Measurements from ENCODE around the gene UBR1. TPM values are rescaled to one million over a fixed set of nuclear protein-coding genes. Genes with fewer than 3 reads are reported as not detected.
"Not testable (repeated sequence)": the region's sequence is repeated elsewhere in the genome, so short reads cannot be mapped to it uniquely, and the experiment has no call there.

UBR1 gene
- total and polyA plus RNA-seq, 2 experiments from 2014 or later: 16.2 to 26.0 TPM

GRCh38 chr15:43007551-43007950 is 98.3 kb downstream of the UBR1 start:
- TF ChIP-seq EZH2phosphoT487 (IDR thresholded peaks at IDR 0.05; ENCODE audit: insufficient read depth, low read depth): no peak

GRCh38 chr15:43006991-43007390 is 98.8 kb downstream of the UBR1 start:
- H3K4me3 ChIP-seq: no peak overlapping the region
- H3K4me1 ChIP-seq (ENCODE audit: insufficient read depth): no peaks in the 10 kb centered on the region
- no peak overlapping the region for H3K9ac ChIP-seq
- H3K27ac ChIP-seq: no peak overlapping the region
- 97 to 100% methylated on average over 3 of the region's 3 CpGs for WGBS, 2 experiments (ENCODE audit: low coverage in 1 of 2, low lambda C conversion rate in 2 of 2, missing lambda C conversion rate in 2 of 2)
- no peaks in the 10 kb centered on the region for H3K9me3 ChIP-seq (ENCODE audit: low read depth)
- peaks cover 31% of the 10 kb centered on the region for H3K36me3 ChIP-seq (ENCODE audit: low read depth)
- no peaks in the 10 kb centered on the region for H3K79me2 ChIP-seq (ENCODE audit: insufficient read depth)
- TF ChIP-seq EZH2 (IDR thresholded peaks at IDR 0.05; ENCODE audit: insufficient read depth, poor library complexity, severe bottlenecking): no peak
- no peak for TF ChIP-seq EZH2phosphoT487 (IDR thresholded peaks at IDR 0.05; ENCODE audit: insufficient read depth, low read depth)
- no peak overlapping the region for H2AFZ ChIP-seq
- no peak for DNase-seq
- no peaks in the 10 kb centered on the region for H3K27me3 ChIP-seq (replicated peaks; ENCODE audit: insufficient read depth)
- H3K9me2 ChIP-seq (ENCODE audit: insufficient read depth): no peaks in the 10 kb centered on the region
- H3F3A ChIP-seq (ENCODE audit: insufficient read depth): no peaks in the 10 kb centered on the region
- in situ Hi-C loops (cut with MboI): no loop called here
- no peaks in the 10 kb centered on the region for H4K20me1 ChIP-seq (ENCODE audit: insufficient read depth)
- H3K4me2 ChIP-seq (ENCODE audit: unreplicated experiment): no peak overlapping the region

More at GRCh38 chr15:43007551-43007950, 98.3 kb downstream of the UBR1 start:
- no peaks in the 10 kb centered on the region for H3K9me3 ChIP-seq (ENCODE audit: low read depth)
- no peak overlapping the region for H3K9ac ChIP-seq
- H3K4me3 ChIP-seq: no peak overlapping the region
- H3K4me2 ChIP-seq (ENCODE audit: unreplicated experiment): no peak overlapping the region
- DNase-seq: no peak
- H4K20me1 ChIP-seq (ENCODE audit: insufficient read depth): no peaks in the 10 kb centered on the region
- no peak overlapping the region for H3K27ac ChIP-seq
- 96 to 97% methylated on average over 1 of the region's 1 CpG for WGBS, 2 experiments (ENCODE audit: low coverage in 1 of 2, low lambda C conversion rate in 2 of 2, missing lambda C conversion rate in 2 of 2)
- no peaks in the 10 kb centered on the region for H3K27me3 ChIP-seq (replicated peaks; ENCODE audit: insufficient read depth)
- in situ Hi-C loops (cut with MboI): no loop called here
- no peaks in the 10 kb centered on the region for H3F3A ChIP-seq (ENCODE audit: insufficient read depth)
- no peak overlapping the region for H2AFZ ChIP-seq
- H3K4me1 ChIP-seq (ENCODE audit: insufficient read depth): no peaks in the 10 kb centered on the region
- H3K36me3 ChIP-seq (ENCODE audit: low read depth): peaks cover 31% of the 10 kb centered on the region
- no peaks in the 10 kb centered on the region for H3K79me2 ChIP-seq (ENCODE audit: insufficient read depth)
- H3K9me2 ChIP-seq (ENCODE audit: insufficient read depth): no peaks in the 10 kb centered on the region

DNA sequence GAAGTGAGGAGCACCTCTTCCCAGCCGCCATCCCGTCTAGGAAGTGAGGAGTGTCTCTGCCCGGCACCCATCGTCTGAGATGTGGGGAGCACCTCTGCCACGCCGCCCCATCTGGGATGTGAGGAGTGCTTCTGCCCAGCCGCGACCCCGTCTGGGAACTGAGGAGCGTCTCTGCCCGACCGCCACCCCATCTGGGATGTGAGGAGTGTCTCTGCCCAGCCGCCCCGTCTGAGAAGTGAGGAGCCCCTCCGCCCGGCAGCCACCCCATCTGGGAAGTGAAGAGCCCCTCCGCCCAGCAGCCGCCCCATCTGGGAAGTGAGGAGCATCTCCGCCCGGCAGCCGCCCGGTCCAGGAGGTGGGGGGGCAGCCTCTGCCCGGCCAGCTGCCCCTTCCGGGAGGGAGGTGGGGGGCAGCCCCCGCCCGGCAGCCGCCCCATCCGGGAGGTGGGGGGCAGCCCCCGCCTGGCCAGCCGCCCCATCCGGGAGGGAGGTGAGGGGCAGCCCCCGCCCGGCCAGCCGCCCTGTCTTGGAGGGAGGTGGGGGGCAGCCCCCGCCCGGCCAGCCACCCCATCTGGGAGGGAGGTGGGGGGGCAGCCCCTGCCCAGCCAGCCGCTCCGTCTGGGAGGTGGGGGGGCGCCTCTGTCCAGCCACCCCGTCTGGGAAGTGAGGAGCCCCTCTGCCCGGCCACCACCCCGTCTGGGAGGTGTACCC is 100.8 kb downstream of the UBR1 start:
- in situ Hi-C loops (cut with MboI); H3K9me2 ChIP-seq (ENCODE audit: insufficient read depth); H3K9ac ChIP-seq; H4K20me1 ChIP-seq (ENCODE audit: insufficient read depth); H3K4me3 ChIP-seq; H3K27ac ChIP-seq; DNase-seq; H3K79me2 ChIP-seq (ENCODE audit: insufficient read depth); H3K4me1 ChIP-seq (ENCODE audit: insufficient read depth); H3K4me2 ChIP-seq (ENCODE audit: unreplicated experiment); H3F3A ChIP-seq (ENCODE audit: insufficient read depth); H3K9me3 ChIP-seq (ENCODE audit: low read depth); H3K27me3 ChIP-seq (replicated peaks; ENCODE audit: insufficient read depth); H2AFZ ChIP-seq: not testable (repeated sequence)
- 96 to 100% methylated on average over 1 to 35 of the region's 42 CpGs for WGBS, 2 experiments (ENCODE audit: low coverage in 1 of 2, low lambda C conversion rate in 2 of 2, missing lambda C conversion rate in 2 of 2)
- peaks cover 21% of the 10 kb centered on the region for H3K36me3 ChIP-seq (ENCODE audit: low read depth)

DNA sequence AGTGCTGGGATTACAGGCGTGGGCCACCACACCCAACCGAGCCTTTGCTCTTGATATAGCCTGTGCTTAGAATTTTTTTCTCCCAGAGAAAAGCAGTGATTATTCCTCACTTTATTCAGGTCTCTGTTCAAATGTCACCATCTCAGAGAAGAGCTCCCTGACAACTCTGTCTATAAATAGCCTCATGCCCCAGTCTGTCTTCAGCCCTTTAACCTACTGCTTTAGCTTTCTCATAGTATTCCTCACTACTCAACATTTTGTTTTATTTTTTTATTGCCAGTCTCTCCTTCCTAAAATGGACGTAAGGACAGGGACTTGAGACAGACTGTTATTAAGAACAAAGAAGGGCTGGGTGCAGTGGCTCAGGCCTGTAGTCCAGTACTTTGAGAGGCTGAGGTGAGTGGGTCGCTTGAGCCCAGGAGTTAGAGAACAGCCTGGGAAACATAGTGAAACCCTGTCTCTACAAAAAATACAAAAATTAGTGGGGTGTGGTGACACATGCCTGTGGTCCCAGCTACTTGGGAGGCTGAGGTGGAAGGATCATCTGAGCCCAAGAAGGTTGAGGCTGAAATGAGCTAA is 106.5 kb downstream of the UBR1 start:
- Histone ChIP-seq H3K4me3 (no peak overlapping the region), H3F3A (ENCODE audit: insufficient read depth) (no peaks in the 10 kb centered on the region), H3K27me3 (replicated peaks; ENCODE audit: insufficient read depth) (no peaks in the 10 kb centered on the region), H3K27ac (no peak overlapping the region), H3K4me2 (ENCODE audit: unreplicated experiment) (no peak overlapping the region), H3K9ac (no peak overlapping the region), H3K9me3 (ENCODE audit: low read depth) (no peaks in the 10 kb centered on the region), H3K4me1 (ENCODE audit: insufficient read depth) (peaks cover 8% of the 10 kb centered on the region), H2AFZ (no peak overlapping the region), H3K79me2 (ENCODE audit: insufficient read depth) (no peaks in the 10 kb centered on the region), H3K36me3 (ENCODE audit: low read depth) (peaks cover 8% of the 10 kb centered on the region; the same call in 1 of the 2 replicates), H4K20me1 (ENCODE audit: insufficient read depth) (no peaks in the 10 kb centered on the region), H3K9me2 (ENCODE audit: insufficient read depth) (no peaks in the 10 kb centered on the region)
- 90 to 95% methylated on average over 4 of the region's 4 CpGs for WGBS, 2 experiments (ENCODE audit: low coverage in 1 of 2, low lambda C conversion rate in 2 of 2, missing lambda C conversion rate in 2 of 2)
- TF ChIP-seq EZH2phosphoT487 (IDR thresholded peaks at IDR 0.05; ENCODE audit: insufficient read depth, low read depth) (no peak), EZH2 (IDR thresholded peaks at IDR 0.05; ENCODE audit: insufficient read depth, poor library complexity, severe bottlenecking) (no peak)
- DNase-seq: no peak
- in situ Hi-C loops (cut with MboI): no loop called here
